Choroid plexus epithelial cell (primary cell): Measurements from ENCODE around the gene SNTB2.

Source experiments
- DNase-seq: peaks from one replicate; pipeline ENCODE4 v3.0.0-alpha.2; 2010; ENCODE audit warnings: low read depth
- H3K4me3 ChIP-seq: 2 replicates; pipeline ENCODE4 v1.5.1; 2011; ENCODE audit warnings: low read depth, mild to moderate bottlenecking, control low read depth, low read length, moderate library complexity
- TF ChIP-seq, protein P1 (sequence below): conservative IDR thresholded peaks from 2 replicates; pipeline ENCODE4 v1.5.1; 2011; ENCODE audit warnings: low read depth, mild to moderate bottlenecking, control low read depth, inconsistent platforms, low read length, moderate library complexity

Gene SNTB2

DNA sequence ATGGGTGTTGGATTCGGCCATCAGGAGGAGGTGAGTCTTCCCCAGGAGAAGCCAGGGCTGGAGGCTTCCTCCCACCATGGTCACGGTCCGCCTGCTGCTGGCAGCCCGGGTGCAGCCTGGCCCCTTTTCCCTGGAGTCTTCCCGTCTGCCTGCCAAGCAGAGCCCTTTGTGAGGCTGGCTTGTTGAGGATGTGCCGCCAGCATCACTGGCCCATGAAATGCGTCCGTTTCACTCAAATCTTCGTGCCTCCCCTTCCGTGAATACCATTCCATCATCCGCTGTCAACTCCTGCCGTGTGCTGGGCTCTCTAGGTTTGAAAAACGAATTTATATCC, 133.7 kb downstream of the SNTB2 start:
- TF ChIP-seq, protein P1, sequence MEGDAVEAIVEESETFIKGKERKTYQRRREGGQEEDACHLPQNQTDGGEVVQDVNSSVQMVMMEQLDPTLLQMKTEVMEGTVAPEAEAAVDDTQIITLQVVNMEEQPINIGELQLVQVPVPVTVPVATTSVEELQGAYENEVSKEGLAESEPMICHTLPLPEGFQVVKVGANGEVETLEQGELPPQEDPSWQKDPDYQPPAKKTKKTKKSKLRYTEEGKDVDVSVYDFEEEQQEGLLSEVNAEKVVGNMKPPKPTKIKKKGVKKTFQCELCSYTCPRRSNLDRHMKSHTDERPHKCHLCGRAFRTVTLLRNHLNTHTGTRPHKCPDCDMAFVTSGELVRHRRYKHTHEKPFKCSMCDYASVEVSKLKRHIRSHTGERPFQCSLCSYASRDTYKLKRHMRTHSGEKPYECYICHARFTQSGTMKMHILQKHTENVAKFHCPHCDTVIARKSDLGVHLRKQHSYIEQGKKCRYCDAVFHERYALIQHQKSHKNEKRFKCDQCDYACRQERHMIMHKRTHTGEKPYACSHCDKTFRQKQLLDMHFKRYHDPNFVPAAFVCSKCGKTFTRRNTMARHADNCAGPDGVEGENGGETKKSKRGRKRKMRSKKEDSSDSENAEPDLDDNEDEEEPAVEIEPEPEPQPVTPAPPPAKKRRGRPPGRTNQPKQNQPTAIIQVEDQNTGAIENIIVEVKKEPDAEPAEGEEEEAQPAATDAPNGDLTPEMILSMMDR = no peak
- DNase-seq = no peak
- no peak overlapping the region for H3K4me3 ChIP-seq

DNA sequence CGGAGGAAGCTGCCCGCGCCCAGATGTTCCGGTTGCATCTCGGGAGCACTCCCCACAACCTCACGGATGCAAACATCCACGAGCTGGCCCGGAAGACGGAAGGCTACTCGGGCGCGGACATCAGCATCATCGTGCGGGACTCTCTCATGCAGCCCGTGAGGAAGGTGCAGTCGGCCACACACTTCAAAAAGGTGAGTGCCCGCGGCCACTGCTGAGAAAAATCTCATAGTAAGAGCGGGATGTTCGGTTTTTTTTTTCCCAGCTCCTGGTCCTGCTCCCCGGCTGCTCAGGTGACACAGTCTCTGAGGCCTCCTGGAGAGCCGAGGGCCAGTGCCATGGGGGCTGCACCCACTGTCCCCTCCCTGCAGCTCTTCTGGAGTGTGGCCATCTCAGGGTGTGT, 134.1 kb downstream of the SNTB2 start:
- TF ChIP-seq, protein P1 = no peak
- no peak overlapping the region for H3K4me3 ChIP-seq

DNA sequence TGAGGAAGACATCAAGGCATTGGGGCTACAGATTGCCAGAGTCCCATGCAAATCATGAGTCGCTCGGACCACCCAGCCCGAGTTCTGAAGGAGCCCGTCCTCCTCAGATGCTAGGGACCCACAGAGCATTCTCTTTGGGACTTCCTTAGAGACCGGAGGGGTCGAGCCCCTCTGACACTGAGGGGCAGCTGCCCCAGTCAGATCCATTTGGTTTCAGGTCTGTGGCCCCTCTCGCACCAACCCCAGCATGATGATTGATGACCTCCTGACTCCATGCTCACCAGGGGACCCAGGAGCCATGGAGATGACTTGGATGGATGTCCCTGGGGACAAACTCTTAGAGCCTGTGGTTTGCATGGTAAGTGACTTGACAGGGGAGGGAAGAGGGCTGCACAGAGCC, 135.4 kb downstream of the SNTB2 start:
- DNase-seq = no peak
- TF ChIP-seq, protein P1 = no peak
- no peak overlapping the region for H3K4me3 ChIP-seq

More for the DNA sequence above, 134.1 kb downstream of the SNTB2 start:
- DNase-seq = no peak

DNA sequence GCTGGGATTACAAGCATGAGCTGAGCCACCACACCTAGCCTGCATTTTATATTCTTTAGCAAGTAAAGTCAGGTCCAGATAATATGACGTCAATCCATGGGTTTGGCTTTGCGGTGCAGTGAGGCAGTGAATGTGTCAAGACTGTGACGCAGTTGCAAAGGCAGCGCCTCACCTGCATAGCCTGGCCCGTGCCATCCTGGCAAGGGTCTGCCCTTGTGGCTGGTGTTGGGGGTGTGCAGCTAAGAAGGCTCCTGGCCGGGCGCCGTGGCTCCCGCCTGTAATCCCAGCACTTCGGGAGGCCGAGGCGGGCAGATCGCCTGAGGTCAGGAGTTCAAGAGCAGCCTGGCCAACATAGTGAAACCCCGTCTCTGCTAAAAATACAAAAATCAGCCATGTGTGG, 136.5 kb downstream of the SNTB2 start:
- DNase-seq = no peak
- H3K4me3 ChIP-seq = no peak overlapping the region
- TF ChIP-seq, protein P1 = no peak

DNA sequence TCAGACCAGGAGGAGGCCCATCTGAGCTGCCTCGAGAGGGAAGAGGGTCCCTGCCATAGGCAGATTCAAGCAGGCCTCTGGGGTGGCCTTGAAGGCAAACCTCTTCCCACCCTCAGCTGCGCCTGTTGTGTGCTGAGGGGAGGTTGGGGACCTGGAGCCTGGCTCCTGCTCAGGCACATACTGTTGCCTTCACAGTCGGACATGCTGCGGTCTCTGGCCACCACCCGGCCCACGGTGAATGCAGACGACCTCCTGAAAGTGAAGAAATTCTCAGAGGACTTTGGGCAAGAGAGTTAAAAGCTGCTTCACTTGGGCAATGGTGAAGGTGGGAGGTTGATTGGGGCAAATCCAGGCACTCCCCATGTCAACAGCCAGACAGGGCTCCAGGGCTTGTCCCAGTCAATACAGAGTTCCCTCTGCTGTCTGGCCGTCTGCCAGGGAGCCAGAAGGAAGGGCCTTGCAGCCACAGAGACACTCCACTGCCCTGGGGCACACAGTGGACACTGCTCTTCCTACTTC, 137.1 kb downstream of the SNTB2 start:
- no peak overlapping the region for H3K4me3 ChIP-seq
- TF ChIP-seq, protein P1 = no peak
- no peak for DNase-seq

DNA sequence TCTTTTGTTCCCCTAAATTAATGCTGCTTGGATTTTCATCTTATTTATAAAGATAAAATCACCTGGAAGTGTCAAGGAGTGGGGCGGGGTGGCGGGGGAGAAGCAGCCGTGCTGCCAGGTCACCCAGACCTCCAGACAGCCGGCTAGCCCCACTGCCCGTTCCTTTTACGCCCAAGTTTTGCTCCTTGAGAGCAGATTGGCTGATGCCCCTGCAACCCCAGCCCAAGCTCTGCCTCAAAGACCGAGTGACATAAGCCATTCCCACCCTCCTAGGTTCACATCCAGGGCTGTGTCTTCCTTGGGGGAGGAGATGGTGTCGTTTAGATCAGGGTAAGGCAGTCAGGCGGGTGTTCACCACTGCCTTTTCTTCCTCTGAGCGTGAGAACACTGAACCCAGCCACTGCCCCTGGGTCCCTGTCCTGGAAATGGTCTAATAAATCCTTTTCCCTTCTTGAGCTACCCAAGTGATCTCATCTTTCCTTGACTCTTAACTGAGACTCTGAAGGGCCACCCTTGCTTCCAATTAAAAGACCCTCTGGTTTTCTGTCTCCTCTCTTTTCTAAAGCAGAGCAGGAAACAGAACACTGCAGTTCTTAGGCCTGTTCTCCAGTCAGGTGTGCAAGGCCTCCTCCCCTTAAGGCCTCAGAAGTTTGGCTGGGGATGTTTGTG, 137.8 kb downstream of the SNTB2 start:
- no peak for DNase-seq
- TF ChIP-seq, protein P1 = no peak
- H3K4me3 ChIP-seq = no peak overlapping the region

DNA sequence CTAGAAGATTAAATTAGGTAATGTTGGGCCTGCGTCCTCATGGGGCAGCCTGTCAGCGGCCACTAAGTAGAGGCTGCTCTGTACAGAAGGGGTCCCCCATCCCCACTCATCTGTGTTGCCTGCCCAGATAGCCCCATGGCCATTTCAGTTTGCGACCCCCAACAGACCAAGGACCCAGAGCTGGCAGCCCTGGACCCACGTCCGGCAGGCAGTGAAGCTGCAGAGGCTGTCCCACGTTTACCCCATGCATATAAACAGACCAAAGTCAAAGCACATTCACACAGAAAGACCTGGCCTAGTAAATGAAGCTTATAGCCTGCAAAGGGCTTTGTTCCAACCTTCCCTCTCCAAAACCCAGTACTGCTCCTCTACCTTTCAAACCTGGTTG, 138.8 kb downstream of the SNTB2 start:
- no peak for DNase-seq
- TF ChIP-seq, protein P1 = no peak
- no peak overlapping the region for H3K4me3 ChIP-seq
